Caco-2 (cell line): ENCODE measurements around the gene NOP53. TPM values are rescaled to one million over a fixed set of nuclear protein-coding genes. Genes with fewer than 3 reads are reported as not detected.

Source experiments
- BruUV-seq: library from RNA; stranded (reverse); fragments of 400-500 nt; replicated peaks from 2 replicates; lab custom pipeline; 2021; lab: Mats Ljungman, UMichigan
- CTCF ChIA-PET: fragments of 300-600 bp; sonication (Branson Sonifier 250); formaldehyde crosslinking; loops from one replicate; lab custom pipeline; 2022; ENCODE audit warnings: antibody characterized with exemption; lab: Charles Lee
- POLR2A ChIA-PET: fragments of 300-600 bp; sonication (Branson Sonifier 250); formaldehyde crosslinking; loops from one replicate; lab custom pipeline; 2022; ENCODE audit warnings: antibody characterized with exemption; lab: Charles Lee
- DNase-seq, 2 experiments: peaks; one replicate each; pipeline versions ENCODE4 v3.0.0 to v3.0.0-alpha.2; 2020 to 2022
- H3K27me3 ChIP-seq: replicated peaks from 2 replicates; pipeline ENCODE4 v1.6.0; 2011; ENCODE audit warnings: low read length; ENCODE audit not compliant: control insufficient read depth, insufficient read depth
- H3K36me3 ChIP-seq: 2 replicates; pipeline ENCODE4 v1.5.1; 2011; ENCODE audit warnings: low read length; ENCODE audit not compliant: control insufficient read depth, insufficient read depth
- H3K4me1 ChIP-seq: fragments of 250-450 bp; sonication (Bioruptor Pico); 2 replicates; pipeline ENCODE4 v1.5.1; 2020; ENCODE audit warnings: mild to moderate bottlenecking
- H3K4me3 ChIP-seq: 2 replicates; pipeline ENCODE4 v1.5.1; 2011; ENCODE audit warnings: low read depth, mild to moderate bottlenecking, control low read depth, low read length
- H3K9me3 ChIP-seq: fragments of 250-450 bp; sonication (Bioruptor Pico); 2 replicates; pipeline ENCODE4 v1.5.1; 2020; ENCODE audit warnings: mild to moderate bottlenecking, moderate library complexity
- H3K27ac Mint-ChIP-seq: one replicate; pipeline ENCODE4 v1.8.0; 2022; ENCODE audit warnings: mixed read lengths; ENCODE audit not compliant: unreplicated experiment
- H3K27me3 Mint-ChIP-seq: one replicate; pipeline ENCODE4 v1.8.0; 2022; ENCODE audit warnings: mixed read lengths; ENCODE audit not compliant: insufficient read depth, unreplicated experiment
- H3K36me3 Mint-ChIP-seq: one replicate; pipeline ENCODE4 v1.8.0; 2022; ENCODE audit warnings: mild to moderate bottlenecking, mixed read lengths; ENCODE audit not compliant: insufficient read depth, unreplicated experiment
- H3K4me1 Mint-ChIP-seq: one replicate; pipeline ENCODE4 v1.8.0; 2022; ENCODE audit warnings: low read depth, mixed read lengths; ENCODE audit not compliant: unreplicated experiment
- H3K4me3 Mint-ChIP-seq: one replicate; pipeline ENCODE4 v1.8.0; 2022; ENCODE audit warnings: mild to moderate bottlenecking, moderate library complexity, mixed read lengths; ENCODE audit not compliant: unreplicated experiment
- H3K9me3 Mint-ChIP-seq: one replicate; pipeline ENCODE4 v1.8.0; 2022; ENCODE audit warnings: mixed read lengths; ENCODE audit not compliant: unreplicated experiment
- intact Hi-C: fragments of 100-400 bp; cut with micrococcal nuclease; formaldehyde crosslinking; loops from one replicate; pipeline ENCODE4 v1.10.0; 2022; ENCODE audit not compliant: unreplicated experiment
- total RNA-seq: library from RNA; stranded (reverse); gene quantifications from 2 replicates; pipeline ENCODE4 v1.2.3, GENCODE V29; 2022
- TF ChIP-seq, protein P1 (sequence below), 2 experiments: fragments of 200-600 bp in 1 of 2; IDR thresholded peaks; 1 replicate in 1 of 2; 2 replicates in 1 of 2; pipeline versions ENCODE4 v1.5.1 to v1.8.0; 2011 to 2022; ENCODE audit warnings: antibody characterized with exemption in 1 of 2, control low read depth in 1 of 2, inconsistent platforms in 1 of 2, low read depth in 1 of 2, low read length in 1 of 2, mild to moderate bottlenecking in 1 of 2, moderate library complexity in 1 of 2; ENCODE audit not compliant: insufficient read depth in 1 of 2, severe bottlenecking in 1 of 2, unreplicated experiment in 1 of 2

The NOP53 gene
- total RNA-seq, 1 experiment from 2014 or later: 347 TPM

DNA sequence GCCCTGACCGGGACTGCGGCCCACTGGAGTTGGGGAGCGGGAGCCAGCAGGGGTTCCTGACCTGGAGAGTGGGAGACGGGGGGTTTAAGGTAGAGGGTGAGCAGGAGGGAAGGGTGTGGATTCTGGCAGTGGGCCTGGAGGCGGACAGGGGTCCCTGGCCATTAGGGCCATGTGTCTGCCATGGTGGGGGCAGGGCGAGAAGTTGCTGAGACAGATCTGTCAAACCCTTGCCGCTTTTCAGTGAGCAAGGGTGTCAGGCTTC is 20.9 kb downstream of the NOP53 start:
- Histone ChIP-seq H3K4me1 (no peaks in the 10 kb centered on the region; the same call in 1 of the 2 replicates), H3K9me3 (no peaks in the 10 kb centered on the region), H3K36me3 (no peaks in the 10 kb centered on the region), H3K4me3 (no peak overlapping the region), H3K27me3 (no peaks in the 10 kb centered on the region)
- TF ChIP-seq, protein P1, sequence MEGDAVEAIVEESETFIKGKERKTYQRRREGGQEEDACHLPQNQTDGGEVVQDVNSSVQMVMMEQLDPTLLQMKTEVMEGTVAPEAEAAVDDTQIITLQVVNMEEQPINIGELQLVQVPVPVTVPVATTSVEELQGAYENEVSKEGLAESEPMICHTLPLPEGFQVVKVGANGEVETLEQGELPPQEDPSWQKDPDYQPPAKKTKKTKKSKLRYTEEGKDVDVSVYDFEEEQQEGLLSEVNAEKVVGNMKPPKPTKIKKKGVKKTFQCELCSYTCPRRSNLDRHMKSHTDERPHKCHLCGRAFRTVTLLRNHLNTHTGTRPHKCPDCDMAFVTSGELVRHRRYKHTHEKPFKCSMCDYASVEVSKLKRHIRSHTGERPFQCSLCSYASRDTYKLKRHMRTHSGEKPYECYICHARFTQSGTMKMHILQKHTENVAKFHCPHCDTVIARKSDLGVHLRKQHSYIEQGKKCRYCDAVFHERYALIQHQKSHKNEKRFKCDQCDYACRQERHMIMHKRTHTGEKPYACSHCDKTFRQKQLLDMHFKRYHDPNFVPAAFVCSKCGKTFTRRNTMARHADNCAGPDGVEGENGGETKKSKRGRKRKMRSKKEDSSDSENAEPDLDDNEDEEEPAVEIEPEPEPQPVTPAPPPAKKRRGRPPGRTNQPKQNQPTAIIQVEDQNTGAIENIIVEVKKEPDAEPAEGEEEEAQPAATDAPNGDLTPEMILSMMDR (IDR thresholded peaks at IDR 0.05; ENCODE audit: insufficient read depth in 1 of 2, low read depth in 1 of 2, low read length in 1 of 2, severe bottlenecking in 1 of 2, unreplicated experiment in 1 of 2): no peak
- peaks cover 10% of the 10 kb centered on the region for H3K9me3 Mint-ChIP-seq
- ChIA-PET CTCF (interaction anchor here (1.0 to 4.1 kb wide), 6 partner anchors 16 to 329 kb away, joined by 3 to 20 read pairs (median 4); partner anchors contain the start of gene SULT2A1), POLR2A (no interaction called here)
- H3K27me3 Mint-ChIP-seq: peaks cover 2% of the 10 kb centered on the region
- intact Hi-C loops: loop anchor here (1.0 kb wide), 2 partner anchors 22 to 97 kb away; no protein-coding TSS in a partner anchor
- H3K36me3 Mint-ChIP-seq: peaks cover 7% of the 10 kb centered on the region
- no TSS peak for BruUV-seq
- H3K4me1 Mint-ChIP-seq: no peaks in the 10 kb centered on the region
- H3K4me3 Mint-ChIP-seq: no peak overlapping the region
- H3K27ac Mint-ChIP-seq: no peak overlapping the region
- no peak for DNase-seq

DNA sequence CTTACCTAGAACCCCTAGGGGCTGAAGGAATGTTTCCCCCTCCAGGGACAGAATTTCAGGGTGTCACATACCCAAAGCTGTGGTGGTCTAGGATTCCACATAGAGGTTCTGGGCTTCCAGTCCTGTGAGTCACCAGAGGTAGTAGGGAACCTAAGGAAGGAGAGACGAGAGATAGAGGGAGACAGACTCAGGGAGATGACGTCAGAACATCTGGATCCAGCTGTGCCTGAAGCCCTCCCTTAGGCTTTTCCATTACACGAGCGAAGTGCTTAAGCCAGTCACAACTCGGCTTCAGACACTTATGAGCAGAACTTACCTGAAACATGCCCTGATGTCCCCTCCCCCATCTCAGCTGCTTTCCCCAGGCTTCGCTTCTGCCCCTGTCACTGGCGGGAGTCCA is 21.3 kb downstream of the NOP53 start:
- POLR2A ChIA-PET: no interaction called here
- CTCF ChIA-PET: interaction anchor here (1.1 to 4.1 kb wide), 2 partner anchors 21 to 54 kb away, joined by 3 to 20 read pairs; no protein-coding TSS in a partner anchor
- H3K4me1 ChIP-seq: no peaks in the 10 kb centered on the region; the same call in 1 of the 2 replicates
- Mint-ChIP-seq H3K36me3 (peaks cover 7% of the 10 kb centered on the region), H3K4me1 (no peaks in the 10 kb centered on the region), H3K4me3 (no peak overlapping the region), H3K27ac (no peak overlapping the region), H3K27me3 (peaks cover 2% of the 10 kb centered on the region), H3K9me3 (peaks cover 10% of the 10 kb centered on the region)
- intact Hi-C loops: loop anchor here (1.0 kb wide), 2 partner anchors 22 to 97 kb away; no protein-coding TSS in a partner anchor
- no TSS peak for BruUV-seq
- H3K9me3 ChIP-seq: no peaks in the 10 kb centered on the region
- H3K27me3 ChIP-seq: no peaks in the 10 kb centered on the region
- H3K4me3 ChIP-seq: no peak overlapping the region
- no peaks in the 10 kb centered on the region for H3K36me3 ChIP-seq
- no peak for DNase-seq
- TF ChIP-seq, protein P1 (IDR thresholded peaks at IDR 0.05; ENCODE audit: insufficient read depth in 1 of 2, low read depth in 1 of 2, low read length in 1 of 2, severe bottlenecking in 1 of 2, unreplicated experiment in 1 of 2): no peak

DNA sequence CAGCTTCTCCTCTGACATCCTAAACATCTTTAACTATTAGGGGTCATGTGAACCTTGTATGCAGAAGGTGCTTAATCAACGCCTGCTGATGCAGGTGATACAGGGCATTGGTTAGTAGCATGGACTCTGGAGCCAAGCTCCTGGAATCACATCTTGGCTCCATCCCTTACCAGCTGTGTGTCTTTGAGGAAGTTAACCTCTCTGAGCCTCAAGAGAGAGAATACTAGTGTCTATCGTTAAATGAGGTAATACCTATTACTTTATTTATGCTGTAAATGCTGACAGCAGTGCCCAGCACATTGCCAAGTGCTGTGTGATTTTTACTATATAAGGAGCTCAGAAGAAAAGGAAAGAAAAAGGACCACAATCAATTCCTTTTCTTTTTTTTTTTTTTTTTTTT is 22.0 kb downstream of the NOP53 start:
- ChIA-PET POLR2A (no interaction called here), CTCF (interaction anchor here (0.6 to 4.1 kb wide), 3 partner anchors 20 to 730 kb away, joined by 3 to 20 read pairs (median 3); no protein-coding TSS in a partner anchor)
- H3K4me3 Mint-ChIP-seq: no peak overlapping the region
- peaks cover 2% of the 10 kb centered on the region for H3K27me3 Mint-ChIP-seq
- peaks cover 7% of the 10 kb centered on the region for H3K36me3 Mint-ChIP-seq
- intact Hi-C loops: no loop called here
- Histone ChIP-seq H3K36me3 (no peaks in the 10 kb centered on the region), H3K4me1 (no peaks in the 10 kb centered on the region; the same call in 1 of the 2 replicates), H3K4me3 (no peak overlapping the region), H3K9me3 (no peaks in the 10 kb centered on the region), H3K27me3 (no peaks in the 10 kb centered on the region)
- no peaks in the 10 kb centered on the region for H3K4me1 Mint-ChIP-seq
- no peak overlapping the region for H3K27ac Mint-ChIP-seq
- no TSS peak for BruUV-seq
- H3K9me3 Mint-ChIP-seq: peaks cover 10% of the 10 kb centered on the region
- TF ChIP-seq, protein P1 (IDR thresholded peaks at IDR 0.05; ENCODE audit: insufficient read depth in 1 of 2, low read depth in 1 of 2, low read length in 1 of 2, severe bottlenecking in 1 of 2, unreplicated experiment in 1 of 2): no peak
- no peak for DNase-seq
